SU-DHL-6 (cell line): ENCODE data around the gene RNF103.

Source experiments
- EZH2phosphoT487 ChIP-seq: fragments of 200-600 bp; sonication (generic), shearing (Covaris generic); conservative IDR thresholded peaks from 2 replicates; pipeline ENCODE4 v1.6.1; 2018; ENCODE audit warnings: mild to moderate bottlenecking, antibody characterized with exemption, low read length, moderate library complexity, mixed read lengths
- TF ChIP-seq, protein P1 (sequence below): fragments of 200-600 bp; sonication (generic); IDR thresholded peaks from one replicate; pipeline ENCODE4 v1.5.1; 2017; ENCODE audit warnings: antibody characterized with exemption, mild to moderate bottlenecking, low read length, moderate library complexity; ENCODE audit not compliant: insufficient read depth, poor library complexity, severe bottlenecking

DNA sequence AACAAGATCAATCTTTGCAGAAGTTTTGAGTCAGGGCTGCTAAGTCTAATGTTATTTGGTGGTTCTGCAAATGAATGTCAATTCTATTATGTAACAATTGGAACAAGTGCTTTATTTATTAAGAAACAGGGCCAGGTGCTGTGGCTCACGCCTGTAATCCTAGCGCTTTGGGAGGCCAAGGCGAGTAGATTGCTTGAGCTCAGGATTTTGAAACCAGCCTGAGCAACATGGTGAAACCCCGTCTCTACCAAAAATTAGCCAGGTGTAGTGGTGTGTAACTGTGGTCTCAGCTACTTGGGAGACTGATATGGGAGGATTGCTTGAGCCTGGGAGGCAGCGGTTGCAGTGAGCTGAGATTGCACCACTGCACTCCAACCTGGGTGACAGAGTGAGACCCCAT, 13.2 kb upstream of the RNF103 start:
- TF ChIP-seq, protein P1, sequence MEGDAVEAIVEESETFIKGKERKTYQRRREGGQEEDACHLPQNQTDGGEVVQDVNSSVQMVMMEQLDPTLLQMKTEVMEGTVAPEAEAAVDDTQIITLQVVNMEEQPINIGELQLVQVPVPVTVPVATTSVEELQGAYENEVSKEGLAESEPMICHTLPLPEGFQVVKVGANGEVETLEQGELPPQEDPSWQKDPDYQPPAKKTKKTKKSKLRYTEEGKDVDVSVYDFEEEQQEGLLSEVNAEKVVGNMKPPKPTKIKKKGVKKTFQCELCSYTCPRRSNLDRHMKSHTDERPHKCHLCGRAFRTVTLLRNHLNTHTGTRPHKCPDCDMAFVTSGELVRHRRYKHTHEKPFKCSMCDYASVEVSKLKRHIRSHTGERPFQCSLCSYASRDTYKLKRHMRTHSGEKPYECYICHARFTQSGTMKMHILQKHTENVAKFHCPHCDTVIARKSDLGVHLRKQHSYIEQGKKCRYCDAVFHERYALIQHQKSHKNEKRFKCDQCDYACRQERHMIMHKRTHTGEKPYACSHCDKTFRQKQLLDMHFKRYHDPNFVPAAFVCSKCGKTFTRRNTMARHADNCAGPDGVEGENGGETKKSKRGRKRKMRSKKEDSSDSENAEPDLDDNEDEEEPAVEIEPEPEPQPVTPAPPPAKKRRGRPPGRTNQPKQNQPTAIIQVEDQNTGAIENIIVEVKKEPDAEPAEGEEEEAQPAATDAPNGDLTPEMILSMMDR = no peak
- no peak for TF ChIP-seq EZH2phosphoT487
